Esophagus squamous epithelium (tissue), 4 donors: Measurements from ENCODE around the gene TOX2.

Source experiments
- POLR2A ChIP-seq, 4 donors: fragments of 450-650 bp; IDR thresholded peaks; one replicate each; pipeline ENCODE4 v1.6.1; 2017; ENCODE audit warnings: antibody characterized with exemption in 4 of 4, mild to moderate bottlenecking in 4 of 4, moderate library complexity in 3 of 4
- TF ChIP-seq, protein P1 (sequence below), 6 experiments: fragments of 450-650 bp in 4 of 6; fragments of 200-600 bp in 2 of 6; sonication (generic) in 2 of 6; IDR thresholded peaks; one replicate each; pipeline ENCODE4 v1.5.1; 2016 to 2019; ENCODE audit warnings: antibody characterized with exemption in 6 of 6, mild to moderate bottlenecking in 4 of 6, moderate library complexity in 4 of 6

DNA sequence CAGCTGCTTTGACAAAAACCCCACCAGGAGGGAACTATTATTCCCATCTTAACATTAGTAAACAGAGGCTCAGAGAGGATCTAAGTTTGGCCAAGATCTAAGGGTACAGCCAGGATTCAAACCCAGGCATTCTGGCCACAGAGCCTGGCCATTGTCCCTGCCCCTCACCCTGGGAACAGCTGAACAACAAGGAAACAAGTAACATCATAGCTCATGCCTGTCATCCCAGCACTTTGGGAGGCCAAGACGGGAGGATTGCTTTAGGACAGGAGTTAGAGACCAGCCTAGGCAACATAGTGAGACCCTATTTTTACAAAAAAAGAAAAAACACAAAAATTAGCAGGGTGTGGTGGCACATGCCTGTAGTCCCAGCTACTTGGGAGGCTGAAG lies 27.5 kb downstream of the TOX2 start:
- TF ChIP-seq, protein P1, sequence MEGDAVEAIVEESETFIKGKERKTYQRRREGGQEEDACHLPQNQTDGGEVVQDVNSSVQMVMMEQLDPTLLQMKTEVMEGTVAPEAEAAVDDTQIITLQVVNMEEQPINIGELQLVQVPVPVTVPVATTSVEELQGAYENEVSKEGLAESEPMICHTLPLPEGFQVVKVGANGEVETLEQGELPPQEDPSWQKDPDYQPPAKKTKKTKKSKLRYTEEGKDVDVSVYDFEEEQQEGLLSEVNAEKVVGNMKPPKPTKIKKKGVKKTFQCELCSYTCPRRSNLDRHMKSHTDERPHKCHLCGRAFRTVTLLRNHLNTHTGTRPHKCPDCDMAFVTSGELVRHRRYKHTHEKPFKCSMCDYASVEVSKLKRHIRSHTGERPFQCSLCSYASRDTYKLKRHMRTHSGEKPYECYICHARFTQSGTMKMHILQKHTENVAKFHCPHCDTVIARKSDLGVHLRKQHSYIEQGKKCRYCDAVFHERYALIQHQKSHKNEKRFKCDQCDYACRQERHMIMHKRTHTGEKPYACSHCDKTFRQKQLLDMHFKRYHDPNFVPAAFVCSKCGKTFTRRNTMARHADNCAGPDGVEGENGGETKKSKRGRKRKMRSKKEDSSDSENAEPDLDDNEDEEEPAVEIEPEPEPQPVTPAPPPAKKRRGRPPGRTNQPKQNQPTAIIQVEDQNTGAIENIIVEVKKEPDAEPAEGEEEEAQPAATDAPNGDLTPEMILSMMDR (IDR thresholded peaks at IDR 0.05), result no peak
- no peak for TF ChIP-seq POLR2A (IDR thresholded peaks at IDR 0.05)
